HepG2 (cell line): ENCODE results near the gene TIRAP. TPM values are rescaled to one million over a fixed set of nuclear protein-coding genes. Genes with fewer than 3 reads are reported as not detected.

ENCODE experiments used
- FOXK1 ChIP-seq: sonication (generic); formaldehyde crosslinking; IDR thresholded peaks from 2 replicates; pipeline ENCODE4 v1.4.0; 2020; ENCODE audit warnings: low read depth, missing genetic modification reagents, borderline replicate concordance
- GABPA ChIP-seq, 2 experiments: IDR thresholded peaks; 2 replicates each; pipeline ENCODE4 v1.6.1; 2011 to 2016; ENCODE audit warnings: low read depth in 2 of 2, low read length in 1 of 2, missing biosample characterization in 1 of 2, missing genetic modification characterization in 1 of 2
- HNRNPLL ChIP-seq: fragments of 200-400 bp; formaldehyde crosslinking; IDR thresholded peaks from 2 replicates; pipeline ENCODE4 v1.6.1; 2017; ENCODE audit warnings: mild to moderate bottlenecking, low read depth, low read length; ENCODE audit not compliant: poor library complexity, severe bottlenecking
- HOXD1 ChIP-seq: sonication (generic); formaldehyde crosslinking; IDR thresholded peaks from 2 replicates; pipeline ENCODE4 v1.5.0; 2020; ENCODE audit warnings: missing genetic modification reagents
- KLF15 ChIP-seq: sonication (generic); formaldehyde crosslinking; IDR thresholded peaks from 2 replicates; pipeline ENCODE4 v1.8.1; 2023; ENCODE audit warnings: borderline replicate concordance, mild to moderate bottlenecking, inconsistent platforms, missing genetic modification reagents, mixed read lengths
- KLF6 ChIP-seq: IDR thresholded peaks from 2 replicates; pipeline ENCODE4 v1.8.0; 2016; ENCODE audit warnings: missing biosample characterization, missing genetic modification reagents
- MZF1 ChIP-seq: sonication (generic); formaldehyde crosslinking; IDR thresholded peaks from 2 replicates; pipeline ENCODE4 v1.8.1; 2023; ENCODE audit warnings: mild to moderate bottlenecking, missing genetic modification reagents, borderline replicate concordance
- POLR2G ChIP-seq: fragments of 200-400 bp; formaldehyde crosslinking; IDR thresholded peaks from 2 replicates; pipeline ENCODE4 v1.6.1; 2018; ENCODE audit warnings: mild to moderate bottlenecking, low read depth, low read length, moderate library complexity
- SATB2 ChIP-seq: sonication (generic); formaldehyde crosslinking; IDR thresholded peaks from 2 replicates; pipeline ENCODE4 v1.5.0; 2020; ENCODE audit warnings: missing genetic modification reagents
- TGIF2 ChIP-seq: IDR thresholded peaks from 2 replicates; pipeline ENCODE4 v1.6.1; 2016; ENCODE audit warnings: control low read depth, missing compliant biosample characterization
- UBTF ChIP-seq: sonication (generic); formaldehyde crosslinking; IDR thresholded peaks from 2 replicates; pipeline ENCODE4 v1.4.0; 2020; ENCODE audit warnings: mild to moderate bottlenecking, missing genetic modification reagents
- XBP1 ChIP-seq: sonication (generic); formaldehyde crosslinking; IDR thresholded peaks from 2 replicates; pipeline ENCODE4 v1.5.0; 2020; ENCODE audit warnings: missing genetic modification reagents
- ZBTB38 ChIP-seq: sonication (generic); formaldehyde crosslinking; IDR thresholded peaks from 2 replicates; pipeline ENCODE4 v1.5.1; 2020; ENCODE audit warnings: mild to moderate bottlenecking, missing genetic modification reagents
- ZNF18 ChIP-seq: sonication (generic); formaldehyde crosslinking; IDR thresholded peaks from 2 replicates; pipeline ENCODE4 v1.8.0; 2022; ENCODE audit warnings: mild to moderate bottlenecking, missing genetic modification reagents; ENCODE audit not compliant: insufficient replicate concordance
- ZNF234 ChIP-seq: sonication (generic); formaldehyde crosslinking; conservative IDR thresholded peaks from 2 replicates; pipeline ENCODE4 v1.5.1; 2020; ENCODE audit warnings: mild to moderate bottlenecking, missing genetic modification reagents
- ZNF430 ChIP-seq: sonication (generic); formaldehyde crosslinking; IDR thresholded peaks from 2 replicates; pipeline ENCODE4 v1.9.0; 2021; ENCODE audit warnings: mild to moderate bottlenecking, missing genetic modification reagents
- ZNF441 ChIP-seq: sonication (generic); formaldehyde crosslinking; IDR thresholded peaks from 2 replicates; pipeline ENCODE4 v1.7.0; 2021; ENCODE audit warnings: missing genetic modification reagents, borderline replicate concordance
- ZNF597 ChIP-seq: sonication (generic); formaldehyde crosslinking; IDR thresholded peaks from 2 replicates; pipeline ENCODE4 v1.5.0; 2020; ENCODE audit warnings: missing genetic modification reagents
- ZNF614 ChIP-seq: IDR thresholded peaks from 2 replicates; pipeline ENCODE4 v1.6.1; 2018; ENCODE audit warnings: missing biosample characterization, missing genetic modification reagents, inconsistent platforms, borderline replicate concordance
- ZNF891 ChIP-seq: sonication (generic); formaldehyde crosslinking; IDR thresholded peaks from 2 replicates; pipeline ENCODE4 v1.5.0; 2020; ENCODE audit warnings: mild to moderate bottlenecking, missing genetic modification reagents
- polyA plus RNA-seq, 8 experiments: library from polyadenylated mRNA; depleted of rRNA in 3 of 8; stranded (reverse) in 7 of 8; unstranded in 1 of 8; fragments of >200 nt; fragmentation: Illumina TruSeq in 4 of 8; extraction: Trizol in 4 of 8; gene quantifications; 2 replicates each; pipeline versions ENCODE4 v1.2.1 to v1.2.3, GENCODE V29; 2011 to 2016; ENCODE audit warnings: low read depth in 4 of 8, missing spikeins in 1 of 8, mixed read lengths in 1 of 8; ENCODE audit not compliant: insufficient read depth in 1 of 8
- total RNA-seq, 5 experiments: library from RNA; depleted of rRNA; stranded (reverse); fragments of >200 nt; fragmentation: Illumina TruSeq; extraction: Trizol; gene quantifications; 2 replicates each; pipeline ENCODE4 v1.2.3, GENCODE V29; 2016; ENCODE audit warnings: low read depth in 1 of 5
- TF ChIP-seq, protein P1 (sequence below): sonication (generic); formaldehyde crosslinking; conservative IDR thresholded peaks from 2 replicates; pipeline ENCODE4 v1.4.0; 2020; ENCODE audit warnings: missing genetic modification reagents

Gene TIRAP
- total and polyA plus RNA-seq, 2 of the 13 experiments (the other 11 are each of a cell fraction or from before 2014, with no cell fraction given) = 5.4 to 5.7 TPM

GRCh38 chr11:126282736-126283591 lies at the start of gene TIRAP (continued):
- TF ChIP-seq UBTF (peak; percentile 88), KLF6 (CRISPR knock-in tag) (no peak), ZNF234 (CRISPR knock-in tag) (no peak), XBP1 (no peak), TGIF2 (CRISPR knock-in tag) (0 out of 2 replicates have a peak, but pooled peaks have one; percentile 10), ZNF430 (no peak), SATB2 (no peak), ZNF891 (peak; percentile 24; the same call in 1 of the 2 replicates), FOXK1 (CRISPR knock-in tag) (no peak), ZNF614 (CRISPR knock-in tag) (peak; percentile 41; the same call in 1 of the 2 replicates), KLF15 (CRISPR knock-in tag) (no peak), ZNF597 (CRISPR knock-in tag) (no peak), ZNF18 (CRISPR knock-in tag) (peak; percentile 55), HOXD1 (CRISPR knock-in tag) (no peak), GABPA (IDR thresholded peaks at IDR 0.05; ENCODE audit: low read depth, low read length) (peak; percentile 49), GABPA (CRISPR knock-in tag; IDR thresholded peaks at IDR 0.05; ENCODE audit: low read depth) (peak; percentile 47; the same call in 1 of the 2 replicates), HNRNPLL (peak; percentile 98), POLR2G (peak; percentile 89), ZNF441 (peak; percentile 91), MZF1 (CRISPR knock-in tag) (no peak), ZBTB38 (CRISPR knock-in tag) (no peak; the same call in 1 of the 2 replicates)
- TF ChIP-seq, protein P1, sequence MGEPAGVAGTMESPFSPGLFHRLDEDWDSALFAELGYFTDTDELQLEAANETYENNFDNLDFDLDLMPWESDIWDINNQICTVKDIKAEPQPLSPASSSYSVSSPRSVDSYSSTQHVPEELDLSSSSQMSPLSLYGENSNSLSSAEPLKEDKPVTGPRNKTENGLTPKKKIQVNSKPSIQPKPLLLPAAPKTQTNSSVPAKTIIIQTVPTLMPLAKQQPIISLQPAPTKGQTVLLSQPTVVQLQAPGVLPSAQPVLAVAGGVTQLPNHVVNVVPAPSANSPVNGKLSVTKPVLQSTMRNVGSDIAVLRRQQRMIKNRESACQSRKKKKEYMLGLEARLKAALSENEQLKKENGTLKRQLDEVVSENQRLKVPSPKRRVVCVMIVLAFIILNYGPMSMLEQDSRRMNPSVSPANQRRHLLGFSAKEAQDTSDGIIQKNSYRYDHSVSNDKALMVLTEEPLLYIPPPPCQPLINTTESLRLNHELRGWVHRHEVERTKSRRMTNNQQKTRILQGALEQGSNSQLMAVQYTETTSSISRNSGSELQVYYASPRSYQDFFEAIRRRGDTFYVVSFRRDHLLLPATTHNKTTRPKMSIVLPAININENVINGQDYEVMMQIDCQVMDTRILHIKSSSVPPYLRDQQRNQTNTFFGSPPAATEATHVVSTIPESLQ (CRISPR knock-in tag) = no peak
